Measurements from ENCODE around the gene SNAI1.
A peak's percentile ranks its signal among the peaks of the same experiment; 100 is the strongest.

Gene SNAI1
- 4.1 to 27.7 (median 16.6) reads per million in 3 donors for total RNA-seq

DNA sequence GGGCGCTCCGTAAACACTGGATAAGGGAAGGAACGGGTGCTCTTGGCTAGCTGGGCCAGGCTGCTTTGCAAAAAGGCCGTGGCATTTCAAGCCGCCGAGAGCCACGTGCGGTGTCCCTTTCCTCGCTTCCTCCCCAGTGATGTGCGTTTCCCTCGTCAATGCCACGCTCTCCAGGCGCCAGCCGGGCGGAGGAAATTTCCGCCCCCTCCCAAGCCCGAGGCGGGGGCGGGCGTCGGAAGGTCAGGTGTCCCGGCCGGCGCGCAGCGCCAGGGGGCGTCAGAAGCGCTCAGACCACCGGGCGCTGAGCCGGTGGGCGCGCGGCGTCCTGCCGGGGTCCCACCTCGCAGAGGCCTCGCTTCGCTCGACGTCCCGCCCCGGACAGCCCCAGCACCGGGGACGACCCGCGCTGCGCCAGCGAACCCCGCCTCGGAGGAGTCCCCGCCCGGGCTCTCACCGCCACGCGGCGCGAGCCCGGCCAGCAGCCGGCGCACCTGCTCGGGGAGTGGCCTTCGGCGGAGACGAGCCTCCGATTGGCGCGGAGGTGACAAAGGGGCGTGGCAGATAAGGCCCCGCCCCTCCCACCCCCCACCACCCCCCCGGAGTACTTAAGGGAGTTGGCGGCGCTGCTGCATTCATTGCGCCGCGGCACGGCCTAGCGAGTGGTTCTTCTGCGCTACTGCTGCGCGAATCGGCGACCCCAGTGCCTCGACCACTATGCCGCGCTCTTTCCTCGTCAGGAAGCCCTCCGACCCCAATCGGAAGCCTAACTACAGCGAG lies at the start of gene SNAI1:
TSS of gene SNAI1 (plus strand) at position 635 of the 777 bp plus-strand sequence. CDS start at position 715, 80 bp downstream.
- H3K27ac ChIP-seq (ENCODE audit: insufficient read depth, low read length, poor library complexity, severe bottlenecking): no peak within 1 kb of the TSS
- peak within 1 kb of the TSS; percentile 48 for H3K4me3 ChIP-seq (ENCODE audit: insufficient read depth, low read depth, low read length, poor library complexity, severe bottlenecking)
- H3K27me3 ChIP-seq (replicated peaks; ENCODE audit: control insufficient read depth, insufficient read depth, low read length, poor library complexity, severe bottlenecking): no peaks in the 10 kb centered on the region
- H3K36me3 ChIP-seq (ENCODE audit: control insufficient read depth, insufficient read depth, low read length): no peaks in the 10 kb centered on the region
- H3K4me1 ChIP-seq (ENCODE audit: control insufficient read depth, insufficient read depth, low read length, poor library complexity, severe bottlenecking): peaks cover 19% of the 10 kb centered on the region
- DNase-seq: peak; percentile 77 to 80 (median 78)
- H3K9me3 ChIP-seq (ENCODE audit: control insufficient read depth, low read length): no peaks in the 10 kb centered on the region

DNA sequence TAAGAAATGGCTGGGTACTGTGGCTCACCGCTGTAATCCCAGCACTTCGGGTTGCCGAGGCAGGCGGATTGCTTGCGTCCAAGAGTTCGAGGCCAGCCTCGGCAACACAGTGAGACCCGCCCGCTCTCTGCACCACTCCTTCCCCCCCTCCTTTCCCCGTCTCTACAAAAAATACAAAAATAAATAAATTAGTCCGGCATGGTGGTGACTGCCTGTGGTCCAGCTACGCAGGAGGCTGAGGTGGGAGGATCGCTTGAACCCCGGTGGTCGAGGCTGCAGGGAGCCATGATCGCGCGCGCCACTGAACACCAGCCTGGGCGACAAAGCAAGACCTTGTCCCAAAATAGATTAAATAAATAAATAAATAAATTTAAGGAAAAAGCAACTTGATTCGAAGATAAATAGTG lies 47.0 kb upstream of the SNAI1 start:
- no peaks in the 10 kb centered on the region for H3K36me3 ChIP-seq (ENCODE audit: control insufficient read depth, insufficient read depth, low read length)
- H3K4me1 ChIP-seq (ENCODE audit: control insufficient read depth, insufficient read depth, low read length, poor library complexity, severe bottlenecking): peaks cover 23% of the 10 kb centered on the region
- H3K27me3 ChIP-seq (replicated peaks; ENCODE audit: control insufficient read depth, insufficient read depth, low read length, poor library complexity, severe bottlenecking): no peaks in the 10 kb centered on the region
- no peaks in the 10 kb centered on the region for H3K9me3 ChIP-seq (ENCODE audit: control insufficient read depth, low read length)
- peak overlapping the region; percentile 55 for H3K27ac ChIP-seq (ENCODE audit: insufficient read depth, low read length, poor library complexity, severe bottlenecking)
- peak overlapping the region; percentile 100 for H3K4me3 ChIP-seq (ENCODE audit: insufficient read depth, low read depth, low read length, poor library complexity, severe bottlenecking)
- DNase-seq: no peak

DNA sequence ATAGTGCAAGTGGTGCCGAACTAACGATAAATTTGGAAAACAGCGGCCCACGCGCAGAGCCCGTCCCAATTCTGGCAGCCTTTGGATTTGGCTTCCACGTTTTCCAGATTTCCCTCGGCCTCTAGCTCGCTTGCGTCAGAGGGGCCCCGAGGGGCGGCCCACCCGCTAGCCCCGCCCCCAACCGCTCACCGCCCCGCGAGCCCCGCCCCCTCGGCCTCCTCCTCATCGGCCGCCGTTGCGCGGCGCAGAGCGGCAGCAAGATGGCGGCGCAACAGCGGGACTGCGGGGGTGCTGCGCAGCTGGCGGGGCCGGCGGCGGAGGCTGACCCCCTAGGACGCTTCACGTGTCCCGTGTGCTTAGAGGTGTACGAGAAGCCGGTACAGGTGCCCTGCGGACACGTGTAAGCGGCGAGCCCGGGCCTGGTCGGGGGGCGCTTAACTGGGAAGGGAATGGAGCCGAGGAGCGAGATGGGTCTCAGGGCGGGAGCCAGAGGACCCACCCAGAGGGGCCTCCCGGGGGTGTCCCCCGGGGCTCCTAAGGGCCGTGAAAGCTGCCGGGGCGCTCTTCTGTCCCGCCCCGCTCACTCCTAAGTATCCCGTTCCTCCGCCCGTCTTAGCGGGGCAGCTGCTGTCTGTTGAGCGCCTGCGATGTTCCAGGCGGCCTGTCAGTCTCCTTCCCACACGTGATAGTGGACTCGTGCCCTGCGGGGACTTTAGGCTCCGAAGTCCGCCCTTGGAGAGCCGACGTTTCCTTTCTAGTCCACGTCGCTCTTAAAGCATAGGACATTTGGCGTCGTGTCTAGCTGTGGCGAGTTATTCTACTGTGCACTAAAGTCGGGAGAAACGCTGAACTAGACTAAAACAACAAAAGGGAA lies 46.4 kb upstream of the SNAI1 start, which contains the start of gene RNF114:
TSS of gene RNF114 (plus strand) at position 245 of the 874 bp plus-strand sequence. CDS start at position 261, 16 bp downstream.
- peak; percentile 83 to 87 (median 87) for DNase-seq
- Histone ChIP-seq H3K36me3 (ENCODE audit: control insufficient read depth, insufficient read depth, low read length) (peaks cover 6% of the 10 kb centered on the region), H3K27me3 (replicated peaks; ENCODE audit: control insufficient read depth, insufficient read depth, low read length, poor library complexity, severe bottlenecking) (no peaks in the 10 kb centered on the region), H3K9me3 (ENCODE audit: control insufficient read depth, low read length) (no peaks in the 10 kb centered on the region), H3K27ac (ENCODE audit: insufficient read depth, low read length, poor library complexity, severe bottlenecking) (peak within 1 kb of the TSS; percentile 95), H3K4me3 (ENCODE audit: insufficient read depth, low read depth, low read length, poor library complexity, severe bottlenecking) (peak within 1 kb of the TSS; percentile 100), H3K4me1 (ENCODE audit: control insufficient read depth, insufficient read depth, low read length, poor library complexity, severe bottlenecking) (peaks cover 23% of the 10 kb centered on the region)

DNA sequence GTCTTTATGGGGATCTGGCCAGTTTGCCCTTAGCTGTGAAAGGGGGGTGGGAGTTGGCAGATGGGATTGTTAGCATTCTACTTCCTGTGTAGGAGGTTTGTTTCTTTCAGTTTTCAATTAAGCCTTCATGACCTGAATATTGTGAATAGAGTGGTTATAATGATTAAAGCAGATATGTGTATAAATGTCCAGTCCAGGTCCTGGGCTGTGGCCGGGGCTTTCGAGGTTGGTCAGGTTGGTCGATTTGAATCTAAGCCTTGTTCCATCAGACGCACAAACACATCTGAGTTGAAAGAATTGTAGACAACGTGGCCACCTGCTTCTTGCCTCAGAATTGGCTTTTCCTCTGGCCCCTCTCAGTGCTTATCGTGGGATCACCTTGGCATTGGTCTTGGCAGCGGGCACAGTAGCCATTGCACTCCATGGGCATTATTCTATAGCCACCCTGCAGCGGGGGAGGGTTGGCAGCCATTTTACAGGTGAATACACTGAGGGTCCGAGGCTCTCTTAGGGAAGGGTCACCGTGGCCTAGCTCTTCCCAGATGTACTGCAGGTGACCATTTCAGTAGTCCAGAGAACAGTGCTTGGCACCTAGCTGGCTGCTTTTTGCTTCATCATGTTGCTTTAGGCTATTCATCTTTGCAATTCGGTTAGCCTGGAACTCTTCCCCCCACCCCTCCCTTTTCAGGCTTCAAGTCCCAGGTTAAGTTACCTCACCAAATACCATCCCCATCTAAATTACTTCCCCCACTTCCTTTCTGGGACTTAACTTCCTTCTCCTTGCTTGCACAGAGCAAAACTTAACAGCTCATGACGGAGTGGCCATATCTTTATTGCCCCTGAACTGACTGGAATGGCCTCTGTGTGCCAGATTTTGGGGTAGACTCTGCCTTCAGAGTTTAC lies 45.5 kb upstream of the SNAI1 start:
- H3K9me3 ChIP-seq (ENCODE audit: control insufficient read depth, low read length): no peaks in the 10 kb centered on the region
- H3K27ac ChIP-seq (ENCODE audit: insufficient read depth, low read length, poor library complexity, severe bottlenecking): peak overlapping the region; percentile 95
- peak overlapping the region; percentile 100 for H3K4me3 ChIP-seq (ENCODE audit: insufficient read depth, low read depth, low read length, poor library complexity, severe bottlenecking)
- peaks cover 14% of the 10 kb centered on the region for H3K36me3 ChIP-seq (ENCODE audit: control insufficient read depth, insufficient read depth, low read length)
- H3K4me1 ChIP-seq (ENCODE audit: control insufficient read depth, insufficient read depth, low read length, poor library complexity, severe bottlenecking): peaks cover 23% of the 10 kb centered on the region
- no peaks in the 10 kb centered on the region for H3K27me3 ChIP-seq (replicated peaks; ENCODE audit: control insufficient read depth, insufficient read depth, low read length, poor library complexity, severe bottlenecking)
- no peak for DNase-seq

DNA sequence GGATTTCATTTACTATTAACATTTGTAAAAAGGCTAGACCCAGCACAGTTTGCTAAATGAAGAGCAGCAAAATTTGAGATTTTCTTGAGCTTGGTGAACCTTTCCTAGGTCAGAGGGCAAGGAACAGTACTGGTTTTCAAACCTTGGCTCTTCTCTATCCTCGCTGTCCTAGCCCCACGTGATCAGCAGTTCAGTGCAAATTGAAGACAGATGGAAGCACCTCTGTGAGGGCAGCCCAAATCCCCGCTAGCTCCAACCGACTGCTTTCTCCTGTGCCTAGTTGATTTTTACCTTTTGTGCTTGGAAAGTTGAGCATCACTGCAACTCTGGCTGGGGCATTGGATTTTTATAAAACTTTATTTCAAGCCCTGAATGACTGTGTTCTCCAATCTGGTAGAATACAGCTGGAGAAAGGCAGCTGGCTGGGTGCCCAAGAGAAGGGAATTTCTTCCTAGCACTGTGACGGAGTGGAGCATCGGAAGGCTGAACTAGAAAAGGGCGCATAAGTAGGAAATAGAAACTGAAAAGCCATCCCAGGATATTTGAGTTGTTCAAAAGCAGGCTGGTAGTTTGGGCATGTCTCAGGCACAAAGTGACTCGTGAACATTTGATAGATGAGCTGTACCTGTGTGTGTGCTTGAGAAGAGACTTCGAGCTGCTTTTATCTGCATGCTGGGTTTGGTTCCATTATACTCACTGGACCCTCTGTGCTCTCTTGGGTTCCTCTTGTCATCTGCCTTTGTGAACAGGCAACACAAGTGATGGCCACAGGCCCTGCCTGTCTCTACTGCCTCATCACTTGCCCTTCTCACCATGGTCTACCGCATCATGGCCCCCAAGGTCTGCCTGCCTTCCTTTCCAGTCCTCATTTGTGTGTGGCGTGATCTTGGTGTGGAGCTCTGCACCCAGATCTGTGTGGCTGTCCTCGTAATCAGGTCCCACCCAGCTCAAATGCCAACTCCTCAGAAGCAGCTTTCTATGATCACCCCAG lies 44.3 kb upstream of the SNAI1 start:
- peaks cover 23% of the 10 kb centered on the region for H3K4me1 ChIP-seq (ENCODE audit: control insufficient read depth, insufficient read depth, low read length, poor library complexity, severe bottlenecking)
- no peak overlapping the region for H3K27ac ChIP-seq (ENCODE audit: insufficient read depth, low read length, poor library complexity, severe bottlenecking)
- no peaks in the 10 kb centered on the region for H3K27me3 ChIP-seq (replicated peaks; ENCODE audit: control insufficient read depth, insufficient read depth, low read length, poor library complexity, severe bottlenecking)
- H3K4me3 ChIP-seq (ENCODE audit: insufficient read depth, low read depth, low read length, poor library complexity, severe bottlenecking): no peak overlapping the region
- H3K36me3 ChIP-seq (ENCODE audit: control insufficient read depth, insufficient read depth, low read length): peaks cover 21% of the 10 kb centered on the region
- no peak for DNase-seq
- no peaks in the 10 kb centered on the region for H3K9me3 ChIP-seq (ENCODE audit: control insufficient read depth, low read length)

DNA sequence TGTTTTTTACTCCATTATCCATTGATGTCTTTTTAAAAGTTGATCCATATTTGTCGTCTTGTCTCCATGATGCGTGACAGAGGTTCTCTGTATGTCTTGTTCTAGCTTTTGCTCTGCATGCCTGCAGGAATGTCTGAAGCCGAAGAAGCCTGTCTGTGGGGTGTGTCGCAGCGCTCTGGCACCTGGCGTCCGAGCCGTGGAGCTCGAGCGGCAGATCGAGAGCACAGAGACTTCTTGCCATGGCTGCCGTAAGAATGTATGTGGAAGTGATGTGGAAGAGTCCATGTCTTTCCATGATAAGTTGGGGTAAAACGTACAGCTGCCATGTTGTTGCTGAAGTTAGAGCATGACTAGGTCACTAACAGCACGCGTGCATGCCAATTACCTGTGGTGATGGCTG lies 41.3 kb upstream of the SNAI1 start:
- Histone ChIP-seq H3K27ac (ENCODE audit: insufficient read depth, low read length, poor library complexity, severe bottlenecking) (no peak overlapping the region), H3K27me3 (replicated peaks; ENCODE audit: control insufficient read depth, insufficient read depth, low read length, poor library complexity, severe bottlenecking) (no peaks in the 10 kb centered on the region), H3K36me3 (ENCODE audit: control insufficient read depth, insufficient read depth, low read length) (peaks cover 29% of the 10 kb centered on the region), H3K4me3 (ENCODE audit: insufficient read depth, low read depth, low read length, poor library complexity, severe bottlenecking) (no peak overlapping the region), H3K9me3 (ENCODE audit: control insufficient read depth, low read length) (no peaks in the 10 kb centered on the region), H3K4me1 (ENCODE audit: control insufficient read depth, insufficient read depth, low read length, poor library complexity, severe bottlenecking) (peaks cover 18% of the 10 kb centered on the region)
- DNase-seq: no peak

DNA sequence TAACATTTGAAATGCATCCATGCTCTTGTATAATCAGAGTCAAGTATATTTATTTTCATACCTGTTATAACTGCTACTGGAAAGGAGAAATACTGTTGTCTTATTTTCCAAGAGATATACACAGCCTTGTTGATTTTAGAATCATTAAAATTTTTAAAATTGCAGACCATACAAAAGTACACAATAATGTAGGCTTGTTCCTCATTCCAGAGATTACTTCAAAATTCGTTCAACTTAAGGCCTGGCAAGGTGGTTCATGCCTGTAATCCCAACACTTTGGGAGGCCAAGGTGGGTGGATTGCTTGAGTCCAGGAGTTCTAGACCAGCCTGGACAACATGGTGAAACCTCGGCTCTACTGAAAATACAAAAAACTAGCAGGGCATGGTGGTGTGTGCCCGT lies 40.5 kb upstream of the SNAI1 start:
- Histone ChIP-seq H3K4me1 (ENCODE audit: control insufficient read depth, insufficient read depth, low read length, poor library complexity, severe bottlenecking) (peaks cover 11% of the 10 kb centered on the region), H3K27ac (ENCODE audit: insufficient read depth, low read length, poor library complexity, severe bottlenecking) (no peak overlapping the region), H3K27me3 (replicated peaks; ENCODE audit: control insufficient read depth, insufficient read depth, low read length, poor library complexity, severe bottlenecking) (no peaks in the 10 kb centered on the region), H3K36me3 (ENCODE audit: control insufficient read depth, insufficient read depth, low read length) (peaks cover 36% of the 10 kb centered on the region), H3K4me3 (ENCODE audit: insufficient read depth, low read depth, low read length, poor library complexity, severe bottlenecking) (no peak overlapping the region), H3K9me3 (ENCODE audit: control insufficient read depth, low read length) (no peaks in the 10 kb centered on the region)
- DNase-seq: no peak

DNA sequence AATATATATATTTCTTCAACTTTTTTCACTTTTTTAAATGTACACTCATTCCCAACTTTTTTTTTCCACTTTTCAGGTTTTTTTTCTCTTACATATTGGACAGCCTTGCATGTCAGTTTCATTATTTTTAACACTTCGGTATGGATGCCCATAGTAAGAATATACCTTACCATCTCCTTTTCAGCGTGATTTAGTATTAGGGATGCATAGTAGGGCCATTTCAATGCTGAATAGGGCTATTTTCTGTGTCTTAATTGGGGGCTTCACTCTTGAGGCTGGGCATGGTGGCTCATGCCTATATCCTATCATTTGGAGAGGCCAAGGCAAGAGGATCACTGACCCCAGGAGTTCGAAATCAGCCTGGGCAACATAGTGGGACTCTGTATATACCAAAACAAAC lies 39.8 kb upstream of the SNAI1 start:
- Histone ChIP-seq H3K4me3 (ENCODE audit: insufficient read depth, low read depth, low read length, poor library complexity, severe bottlenecking) (no peak overlapping the region), H3K4me1 (ENCODE audit: control insufficient read depth, insufficient read depth, low read length, poor library complexity, severe bottlenecking) (peaks cover 4% of the 10 kb centered on the region), H3K27ac (ENCODE audit: insufficient read depth, low read length, poor library complexity, severe bottlenecking) (no peak overlapping the region), H3K36me3 (ENCODE audit: control insufficient read depth, insufficient read depth, low read length) (peaks cover 38% of the 10 kb centered on the region), H3K9me3 (ENCODE audit: control insufficient read depth, low read length) (no peaks in the 10 kb centered on the region), H3K27me3 (replicated peaks; ENCODE audit: control insufficient read depth, insufficient read depth, low read length, poor library complexity, severe bottlenecking) (no peaks in the 10 kb centered on the region)
- no peak for DNase-seq

All from effector memory CD4-positive, alpha-beta T cell (primary cell).